Mucosa of rectum (tissue), 2 donors: ENCODE results near the gene ARFRP1.
A peak's percentile ranks its signal among the peaks of the same experiment; 100 is the strongest.

Experiments used
- H3K27ac ChIP-seq, 2 donors: one replicate each; pipeline ENCODE4 v1.7.0; 2013; ENCODE audit warnings: inconsistent platforms in 2 of 2, low read depth in 2 of 2, low read length in 2 of 2
- H3K27me3 ChIP-seq, 2 donors: one replicate each; pipeline ENCODE4 v1.7.0; 2013; ENCODE audit warnings: low read length in 2 of 2; ENCODE audit not compliant: control insufficient read depth in 2 of 2, insufficient read depth in 2 of 2
- H3K36me3 ChIP-seq, 2 donors: one replicate each; pipeline ENCODE4 v1.7.0; 2013; ENCODE audit warnings: low read length in 2 of 2; ENCODE audit not compliant: control insufficient read depth in 2 of 2, insufficient read depth in 2 of 2
- H3K4me1 ChIP-seq, 2 donors: one replicate each; pipeline ENCODE4 v1.7.0; 2013; ENCODE audit warnings: low read length in 2 of 2, mild to moderate bottlenecking in 1 of 2; ENCODE audit not compliant: control insufficient read depth in 2 of 2, insufficient read depth in 2 of 2
- H3K4me3 ChIP-seq, 2 donors: one replicate each; pipeline ENCODE4 v1.7.0; 2013; ENCODE audit warnings: low read length in 2 of 2
- H3K9ac ChIP-seq, 2 donors: one replicate each; pipeline ENCODE4 v1.7.0; 2013; ENCODE audit warnings: low read length in 2 of 2, low read depth in 1 of 2, mild to moderate bottlenecking in 1 of 2
- H3K9me3 ChIP-seq, 2 donors: one replicate each; pipeline ENCODE4 v1.7.0; 2013; ENCODE audit warnings: low read length in 2 of 2; ENCODE audit not compliant: control insufficient read depth in 2 of 2
- donor health status: healthy.
- donor health status: Normal muscosa, but diverticular disease.

ARFRP1 gene

GRCh38 chr20:63696628-63697356 lies 11.0 kb downstream of the ARFRP1 start, which contains the start of gene TNFRSF6B:
TSS of gene TNFRSF6B (plus strand) at chr20:63696652. CDS start at chr20:63696768, 116 bp downstream.
- Histone ChIP-seq H3K36me3 (peaks cover 0 to 3% of the 10 kb centered on the region in 2 donors), H3K4me1 (peaks cover 20 to 24% of the 10 kb centered on the region in 2 donors), H3K9me3 (no peaks in the 10 kb centered on the region), H3K4me3 (peak within 1 kb of the TSS; percentile 13 to 19), H3K27ac (no peak within 1 kb of the TSS), H3K27me3 (no peaks in the 10 kb centered on the region), H3K9ac (no peak within 1 kb of the TSS)

- Histone ChIP-seq H3K27me3 (no peaks in the 10 kb centered on the region), H3K4me3 (no peak overlapping the region), H3K9me3 (no peaks in the 10 kb centered on the region), H3K36me3 (peaks cover 0 to 3% of the 10 kb centered on the region in 2 donors), H3K27ac (no peak overlapping the region), H3K9ac (no peak overlapping the region), H3K4me1 (peaks cover 26 to 29% of the 10 kb centered on the region in 2 donors)
Observed at GRCh38 chr20:63696306-63696627, 11.5 kb downstream of the ARFRP1 start.

- Histone ChIP-seq H3K9me3 (no peaks in the 10 kb centered on the region), H3K27me3 (no peaks in the 10 kb centered on the region), H3K4me3 (no peak overlapping the region), H3K4me1 (peaks cover 32 to 35% of the 10 kb centered on the region in 2 donors), H3K36me3 (peaks cover 0 to 3% of the 10 kb centered on the region in 2 donors), H3K27ac (no peak overlapping the region), H3K9ac (no peak overlapping the region)
Observed at GRCh38 chr20:63695424-63696305, 12.1 kb downstream of the ARFRP1 start.

- H3K9ac ChIP-seq = no peak overlapping the region
- no peaks in the 10 kb centered on the region for H3K27me3 ChIP-seq
- no peak overlapping the region for H3K27ac ChIP-seq
- H3K4me3 ChIP-seq = no peak overlapping the region
- H3K36me3 ChIP-seq = peaks cover 0 to 3% of the 10 kb centered on the region in 2 donors
- H3K9me3 ChIP-seq = no peaks in the 10 kb centered on the region
- peaks cover 34 to 41% of the 10 kb centered on the region in 2 donors for H3K4me1 ChIP-seq
Observed at GRCh38 chr20:63694584-63695423, 13.0 kb downstream of the ARFRP1 start.

GRCh38 chr20:63693733-63694583 lies 13.8 kb downstream of the ARFRP1 start:
- peaks cover 0 to 3% of the 10 kb centered on the region in 2 donors for H3K36me3 ChIP-seq
- H3K9me3 ChIP-seq = no peaks in the 10 kb centered on the region
- H3K9ac ChIP-seq = no peak overlapping the region
- H3K4me1 ChIP-seq = peaks cover 40 to 47% of the 10 kb centered on the region in 2 donors
- H3K27ac ChIP-seq = no peak overlapping the region
- H3K27me3 ChIP-seq = no peaks in the 10 kb centered on the region
- H3K4me3 ChIP-seq = no peak overlapping the region

- Histone ChIP-seq H3K27me3 (no peaks in the 10 kb centered on the region), H3K4me3 (no peak overlapping the region), H3K27ac (no peak overlapping the region), H3K9me3 (no peaks in the 10 kb centered on the region), H3K36me3 (peaks cover 0 to 3% of the 10 kb centered on the region in 2 donors), H3K9ac (no peak overlapping the region), H3K4me1 (peaks cover 40 to 47% of the 10 kb centered on the region in 2 donors)
Observed at GRCh38 chr20:63693083-63693732, 14.6 kb downstream of the ARFRP1 start.

GRCh38 chr20:63692436-63693082 lies 15.2 kb downstream of the ARFRP1 start:
- peaks cover 0 to 3% of the 10 kb centered on the region in 2 donors for H3K36me3 ChIP-seq
- no peaks in the 10 kb centered on the region for H3K27me3 ChIP-seq
- peaks cover 41 to 50% of the 10 kb centered on the region in 2 donors for H3K4me1 ChIP-seq
- H3K9me3 ChIP-seq = no peaks in the 10 kb centered on the region
- peak overlapping the region in 1 of 2 donors; percentile 3 for H3K9ac ChIP-seq
- no peak overlapping the region for H3K4me3 ChIP-seq
- H3K27ac ChIP-seq = peak overlapping the region in 1 of 2 donors; percentile 30

GRCh38 chr20:63691711-63692435 lies 15.9 kb downstream of the ARFRP1 start:
- H3K9ac ChIP-seq = peak overlapping the region in 1 of 2 donors; percentile 3
- peak overlapping the region; percentile 16 to 30 for H3K27ac ChIP-seq
- H3K9me3 ChIP-seq = no peaks in the 10 kb centered on the region
- H3K4me1 ChIP-seq = peaks cover 42 to 52% of the 10 kb centered on the region in 2 donors
- no peaks in the 10 kb centered on the region for H3K27me3 ChIP-seq
- H3K4me3 ChIP-seq = peak overlapping the region in 1 of 2 donors; percentile 1
- H3K36me3 ChIP-seq = peaks cover 0 to 3% of the 10 kb centered on the region in 2 donors
